ENCODE measurements around the gene CSNK1G2. TPM values are rescaled to one million over a fixed set of nuclear protein-coding genes. Genes with fewer than 3 reads are reported as not detected.

Gene CSNK1G2
- total RNA-seq, 1 experiment from 2014 or later: 100.0 TPM

DNA sequence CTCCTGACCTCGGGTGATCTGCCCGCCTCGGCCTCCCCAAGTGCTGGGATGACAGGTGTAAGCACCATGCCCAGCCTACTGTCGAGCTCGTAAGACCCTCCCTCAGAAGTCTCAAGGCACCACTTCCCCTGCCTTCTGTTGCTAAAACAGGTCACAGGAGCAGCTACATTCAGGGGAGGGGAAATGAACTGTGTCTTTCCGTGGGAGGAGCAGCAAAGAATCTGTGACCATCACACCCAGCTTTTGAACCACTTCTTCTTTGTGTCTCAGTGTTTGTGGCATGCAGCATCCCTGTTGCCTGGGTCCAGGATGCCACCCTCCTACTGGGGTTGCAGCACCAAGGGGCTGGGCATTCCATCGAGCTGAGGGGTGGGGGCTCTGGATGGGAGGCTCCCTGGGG is 7.7 kb upstream of the CSNK1G2 start:
- Histone ChIP-seq H4K20me1 (ENCODE audit: control insufficient read depth, insufficient read depth, insufficient read length) (no peaks in the 10 kb centered on the region), H3K79me2 (ENCODE audit: insufficient read depth, low read length) (no peaks in the 10 kb centered on the region), H2BK12ac (ENCODE audit: insufficient read length, low read depth, low read length) (no peak overlapping the region), H3K79me1 (ENCODE audit: insufficient read depth, low read depth, low read length, poor library complexity, severe bottlenecking) (no peaks in the 10 kb centered on the region), H3K9me3 (ENCODE audit: control insufficient read depth, low read depth, low read length) (no peaks in the 10 kb centered on the region), H3K23ac (ENCODE audit: insufficient read length, low read depth, low read length) (no peak overlapping the region), H3K27ac (ENCODE audit: insufficient read length, low read depth, low read length) (no peak overlapping the region), H3K18ac (ENCODE audit: insufficient read length, low read depth, low read length) (no peak overlapping the region), H4K91ac (ENCODE audit: insufficient read length, low read depth, low read length) (no peak overlapping the region), H3T11ph (ENCODE audit: low read length) (no peak overlapping the region), H2AFZ (ENCODE audit: low read length) (no peak overlapping the region), H3K4me1 (ENCODE audit: insufficient read depth, low read length) (no peaks in the 10 kb centered on the region), H3K23me2 (ENCODE audit: insufficient read length, low read depth, low read length, poor library complexity, severe bottlenecking) (peaks cover 6% of the 10 kb centered on the region), H4K8ac (replicated peaks; ENCODE audit: insufficient read length, low read depth, low read length) (no peak overlapping the region), H4K5ac (ENCODE audit: insufficient read length, low read depth, low read length) (no peak overlapping the region), H2BK20ac (ENCODE audit: low read depth, low read length, poor library complexity, severe bottlenecking) (no peak overlapping the region), H2BK120ac (ENCODE audit: low read depth, low read length, poor library complexity, severe bottlenecking) (no peak overlapping the region), H3K4me2 (ENCODE audit: insufficient read depth, insufficient read length, low read length) (no peak overlapping the region), H3K27me3 (ENCODE audit: insufficient read depth, low read length) (no peaks in the 10 kb centered on the region), H2BK5ac (ENCODE audit: insufficient read length, low read length) (no peak overlapping the region), H2AK5ac (ENCODE audit: insufficient read length, low read length) (no peak overlapping the region), H3K4ac (ENCODE audit: low read depth, low read length) (no peak overlapping the region), H3K9ac (ENCODE audit: extremely low read depth, insufficient read length, low read length) (no peak overlapping the region), H3K56ac (ENCODE audit: insufficient read length, low read depth, low read length) (no peak overlapping the region), H2BK15ac (ENCODE audit: low read depth, low read length) (no peak overlapping the region), H3K14ac (ENCODE audit: insufficient read depth, low read length) (no peak overlapping the region; the same call in 1 of the 2 replicates)
- Mint-ChIP-seq H3K36me3 (ENCODE audit: insufficient read depth in 1 of 3, low read depth in 3 of 3) (peaks cover 6 to 10% (median 10%) of the 10 kb centered on the region in 3 experiments; a peak in 6 of 7 replicates), H3K27ac (no peak overlapping the region), H3K4me1 (peaks cover 1 to 8% of the 10 kb centered on the region in 2 experiments; a peak in 1 of 4 replicates), H3K9me3 (peaks cover 14 to 17% of the 10 kb centered on the region in 2 experiments), H3K4me3 (no peak overlapping the region), H3K27me3 (ENCODE audit: low read depth) (peaks cover 25% of the 10 kb centered on the region)
- TF ChIP-seq, protein P1, sequence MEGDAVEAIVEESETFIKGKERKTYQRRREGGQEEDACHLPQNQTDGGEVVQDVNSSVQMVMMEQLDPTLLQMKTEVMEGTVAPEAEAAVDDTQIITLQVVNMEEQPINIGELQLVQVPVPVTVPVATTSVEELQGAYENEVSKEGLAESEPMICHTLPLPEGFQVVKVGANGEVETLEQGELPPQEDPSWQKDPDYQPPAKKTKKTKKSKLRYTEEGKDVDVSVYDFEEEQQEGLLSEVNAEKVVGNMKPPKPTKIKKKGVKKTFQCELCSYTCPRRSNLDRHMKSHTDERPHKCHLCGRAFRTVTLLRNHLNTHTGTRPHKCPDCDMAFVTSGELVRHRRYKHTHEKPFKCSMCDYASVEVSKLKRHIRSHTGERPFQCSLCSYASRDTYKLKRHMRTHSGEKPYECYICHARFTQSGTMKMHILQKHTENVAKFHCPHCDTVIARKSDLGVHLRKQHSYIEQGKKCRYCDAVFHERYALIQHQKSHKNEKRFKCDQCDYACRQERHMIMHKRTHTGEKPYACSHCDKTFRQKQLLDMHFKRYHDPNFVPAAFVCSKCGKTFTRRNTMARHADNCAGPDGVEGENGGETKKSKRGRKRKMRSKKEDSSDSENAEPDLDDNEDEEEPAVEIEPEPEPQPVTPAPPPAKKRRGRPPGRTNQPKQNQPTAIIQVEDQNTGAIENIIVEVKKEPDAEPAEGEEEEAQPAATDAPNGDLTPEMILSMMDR (conservative IDR thresholded peaks at IDR 0.05): no peak
- DNase-seq: no peak
- no CpG with 5 or more reads among the region's 7 CpGs for WGBS (ENCODE audit: extremely low coverage, insufficient read length, low lambda C conversion rate)
